Activated CD4-positive, alpha-beta T cell treated with anti-CD3 and anti-CD28 coated beads for 1 hour (primary cell): ENCODE measurements around the gene EYA3.

ENCODE experiments used
- DNase-seq: peaks from one replicate; pipeline ENCODE4 v3.0.0-alpha.2; 2020

Gene EYA3

DNA sequence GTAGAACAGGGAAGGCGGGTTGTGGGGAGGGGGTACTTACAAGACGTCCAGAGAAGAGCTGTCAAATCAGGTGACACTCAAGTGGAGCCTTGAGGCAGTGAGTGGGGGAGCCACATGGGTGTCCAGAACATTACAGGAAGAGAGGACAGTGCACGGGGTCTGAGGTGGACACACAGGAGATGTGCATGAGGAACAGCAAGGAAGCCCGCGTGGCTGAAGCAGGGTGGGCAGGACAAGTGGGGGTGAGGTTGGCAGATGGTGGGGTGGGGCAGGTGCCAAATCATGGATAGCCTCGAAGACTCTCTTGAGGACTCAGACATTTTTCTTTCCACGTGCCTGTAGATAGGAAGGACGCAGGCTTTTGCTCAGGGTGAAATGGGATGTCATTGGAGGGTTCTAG is 152.7 kb downstream of the EYA3 start:
- no peak for DNase-seq

DNA sequence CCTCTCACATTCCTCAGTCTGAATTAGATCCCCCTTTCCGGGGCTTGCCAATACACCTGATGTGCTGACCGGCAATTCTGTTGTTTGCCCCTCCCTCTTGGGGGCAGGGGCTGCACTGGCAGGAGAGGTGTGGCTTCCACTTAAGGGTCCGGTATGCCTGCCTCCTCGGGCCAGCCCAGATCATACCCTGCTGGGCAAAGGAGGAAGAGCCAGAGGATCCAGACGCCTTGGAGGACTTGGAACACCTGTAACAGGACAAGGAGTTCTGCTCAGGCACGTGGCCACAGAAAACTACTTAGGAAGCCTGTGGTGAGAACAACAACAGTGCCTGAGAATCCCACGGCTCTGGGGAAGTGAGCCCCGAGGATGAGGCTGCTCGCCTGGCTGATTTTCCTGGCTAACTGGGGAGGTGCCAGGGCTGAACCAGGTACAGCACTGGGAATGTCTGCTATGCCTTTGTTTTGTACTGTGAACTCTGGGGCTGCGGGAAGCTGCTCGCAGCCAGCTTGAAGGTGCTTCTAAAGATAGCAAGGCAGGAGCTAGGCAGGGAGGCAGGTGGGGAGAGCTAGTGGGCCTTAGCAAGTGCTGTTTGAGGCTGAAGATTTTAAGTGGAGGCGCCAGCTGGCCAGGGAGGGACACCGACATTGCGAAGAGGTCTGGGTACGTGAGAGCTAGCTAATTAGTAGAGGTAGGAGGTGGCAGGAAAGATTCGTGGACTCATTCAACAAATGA is 153.4 kb downstream of the EYA3 start, which contains the start of gene SMPDL3B:
Gene SMPDL3B, plus strand, starts transcription at position 183 of the 732 bp plus-strand sequence. Its CDS starts 184 bp downstream, at position 367.
- no peak for DNase-seq

DNA sequence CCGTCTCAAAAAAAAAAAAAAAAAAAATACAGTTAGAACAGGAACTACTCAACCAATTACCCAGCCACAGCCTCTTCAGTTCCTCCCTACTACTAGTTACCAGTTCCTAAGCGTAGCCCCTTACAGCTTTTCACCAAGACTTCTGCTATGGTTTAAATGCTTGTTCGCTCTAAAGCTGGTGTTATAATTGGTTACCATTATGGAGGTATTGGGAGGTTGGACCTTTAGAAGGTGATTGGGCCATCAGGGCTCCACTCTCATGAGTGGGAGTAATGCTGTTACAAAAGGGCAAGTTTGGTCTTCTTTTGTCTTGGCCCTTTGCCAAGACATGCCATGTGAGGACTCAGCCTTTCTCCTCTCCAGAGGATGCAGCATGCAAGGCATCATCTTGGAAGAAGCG is 156.7 kb downstream of the EYA3 start:
- no peak for DNase-seq

DNA sequence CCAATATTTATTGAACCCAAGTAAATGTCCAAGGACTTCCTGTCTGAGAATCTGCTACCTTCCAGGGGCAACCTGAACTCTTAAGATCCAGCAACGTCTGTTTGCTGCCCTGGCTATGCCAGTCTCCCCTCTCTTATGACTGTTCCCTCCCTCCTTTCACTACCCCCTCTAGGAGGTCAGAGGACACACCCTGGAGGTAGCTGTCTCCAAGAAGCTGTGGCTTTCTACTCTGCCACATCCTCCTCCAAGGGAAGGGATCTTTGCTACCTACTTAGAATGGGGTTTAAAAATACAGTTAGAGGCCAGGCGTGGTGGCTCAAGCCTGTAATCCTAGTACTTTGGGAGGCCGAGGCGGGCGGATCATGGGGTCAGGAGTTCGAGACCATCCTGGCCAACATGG is 157.2 kb downstream of the EYA3 start:
- no peak for DNase-seq

DNA sequence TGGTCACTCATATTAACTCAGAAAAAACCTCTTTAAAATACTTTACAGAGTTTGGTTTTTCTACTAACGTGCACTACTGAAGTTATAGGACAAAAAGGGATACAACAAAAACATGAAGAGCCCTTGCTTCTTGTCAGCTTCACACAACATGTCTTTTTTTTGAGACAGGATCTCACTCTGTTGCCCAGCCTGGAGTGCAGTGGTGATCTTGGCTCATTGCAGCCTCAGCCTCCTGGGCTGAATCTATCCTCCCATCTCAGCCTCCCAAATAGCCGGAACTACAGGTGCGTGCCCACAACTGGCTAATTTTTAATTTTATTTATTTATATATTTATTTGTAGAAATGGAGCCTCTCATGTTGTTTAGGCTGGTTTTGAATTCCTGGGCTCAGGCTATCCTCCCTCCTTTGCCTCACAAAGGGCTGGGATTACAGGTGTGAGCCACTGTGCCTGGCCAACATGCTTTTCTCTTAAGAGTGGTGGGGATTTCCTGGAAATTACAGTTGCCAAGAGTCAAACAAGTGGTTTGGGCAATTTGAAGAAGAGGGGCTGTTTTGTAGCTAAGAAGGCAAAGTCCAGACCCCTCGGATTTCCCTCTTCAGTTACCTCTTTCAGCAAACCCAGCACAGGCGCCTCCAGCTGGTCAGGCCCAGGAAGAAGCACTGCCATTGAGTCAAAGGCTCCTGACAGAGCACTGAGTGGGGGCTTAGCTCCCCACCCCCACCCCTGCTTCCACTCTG is 160.0 kb downstream of the EYA3 start:
- no peak for DNase-seq

DNA sequence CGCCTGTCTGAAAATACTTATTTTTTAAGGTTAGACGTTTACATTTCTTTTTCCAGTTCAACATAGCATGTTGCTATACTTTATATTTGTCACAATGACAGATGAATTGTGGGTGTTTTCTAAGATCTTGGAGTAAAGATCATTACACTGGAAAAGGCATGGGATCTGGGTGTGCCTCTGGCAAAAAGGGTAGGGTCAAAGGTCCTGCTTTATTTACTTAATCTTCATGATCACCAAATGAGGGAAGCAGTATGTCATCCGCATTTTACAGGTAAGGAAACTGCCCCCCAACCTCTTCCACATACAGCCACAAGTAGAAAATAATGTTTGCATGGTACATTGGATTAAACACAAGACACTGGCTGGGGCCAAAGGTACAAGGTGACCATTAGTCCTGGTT is 166.1 kb downstream of the EYA3 start:
- DNase-seq = no peak
